Astrocyte (in vitro differentiated cells and primary cell): ENCODE measurements around the gene ALDH16A1.
A peak's percentile ranks its signal among the peaks of the same experiment; 100 is the strongest.

Experiments
- EZH2 ChIP-seq: IDR thresholded peaks from 2 replicates; pipeline ENCODE4 v1.6.1; 2012; ENCODE audit warnings: mild to moderate bottlenecking, low read length, inconsistent platforms; ENCODE audit not compliant: insufficient read depth
- TF ChIP-seq, protein P1 (sequence below): IDR thresholded peaks from 2 replicates; pipeline ENCODE4 v1.5.1; 2011; ENCODE audit warnings: low read depth, mild to moderate bottlenecking, inconsistent platforms, low read length, moderate library complexity; ENCODE audit not compliant: insufficient read depth

DNA sequence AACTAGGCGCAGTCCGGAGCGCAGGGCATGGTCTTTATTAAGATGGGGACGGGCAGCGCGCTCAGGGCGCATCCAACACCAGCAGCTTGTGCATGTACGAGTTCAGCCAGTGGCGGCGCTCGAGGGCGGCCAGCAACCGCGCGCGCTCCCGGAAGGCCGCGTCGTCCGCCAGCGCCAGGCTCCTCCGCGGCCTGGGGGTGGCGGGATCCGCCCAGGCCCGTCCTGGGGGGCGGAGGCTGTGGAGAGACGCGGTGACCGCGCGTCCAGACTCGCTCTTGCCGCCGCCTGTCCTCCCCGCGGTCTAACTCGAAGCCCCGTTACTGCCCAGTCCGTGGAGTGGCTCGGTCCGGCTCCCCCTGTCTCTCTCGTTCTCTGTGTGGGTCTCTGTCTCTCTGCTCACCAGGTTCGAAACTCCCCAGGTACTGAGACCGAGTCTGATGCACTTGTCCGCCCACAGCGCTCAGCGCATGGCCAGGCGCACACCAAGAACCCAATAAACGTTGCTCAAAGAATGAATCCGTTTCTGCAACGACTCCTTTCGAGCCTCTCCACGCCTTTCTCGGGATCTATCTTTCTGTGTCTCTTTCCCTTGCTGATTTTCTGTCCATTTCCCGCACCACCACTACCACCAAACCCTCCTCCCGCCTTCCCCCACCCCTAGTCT is 30.5 kb upstream of the ALDH16A1 start:
- TF ChIP-seq, protein P1, sequence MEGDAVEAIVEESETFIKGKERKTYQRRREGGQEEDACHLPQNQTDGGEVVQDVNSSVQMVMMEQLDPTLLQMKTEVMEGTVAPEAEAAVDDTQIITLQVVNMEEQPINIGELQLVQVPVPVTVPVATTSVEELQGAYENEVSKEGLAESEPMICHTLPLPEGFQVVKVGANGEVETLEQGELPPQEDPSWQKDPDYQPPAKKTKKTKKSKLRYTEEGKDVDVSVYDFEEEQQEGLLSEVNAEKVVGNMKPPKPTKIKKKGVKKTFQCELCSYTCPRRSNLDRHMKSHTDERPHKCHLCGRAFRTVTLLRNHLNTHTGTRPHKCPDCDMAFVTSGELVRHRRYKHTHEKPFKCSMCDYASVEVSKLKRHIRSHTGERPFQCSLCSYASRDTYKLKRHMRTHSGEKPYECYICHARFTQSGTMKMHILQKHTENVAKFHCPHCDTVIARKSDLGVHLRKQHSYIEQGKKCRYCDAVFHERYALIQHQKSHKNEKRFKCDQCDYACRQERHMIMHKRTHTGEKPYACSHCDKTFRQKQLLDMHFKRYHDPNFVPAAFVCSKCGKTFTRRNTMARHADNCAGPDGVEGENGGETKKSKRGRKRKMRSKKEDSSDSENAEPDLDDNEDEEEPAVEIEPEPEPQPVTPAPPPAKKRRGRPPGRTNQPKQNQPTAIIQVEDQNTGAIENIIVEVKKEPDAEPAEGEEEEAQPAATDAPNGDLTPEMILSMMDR = no peak
- peak; percentile 75 for TF ChIP-seq EZH2
